Nephron (organoid): ENCODE results near the gene SDC1.
A peak's percentile ranks its signal among the peaks of the same experiment; 100 is the strongest.
"Not testable (repeated sequence)": the region's sequence is repeated elsewhere in the genome, so short reads cannot be mapped to it uniquely, and the experiment has no call there.

Experiments used
- H3K27ac Mint-ChIP-seq, 3 experiments: 2 replicates each; pipeline ENCODE4 v1.8.0; 2020; ENCODE audit warnings: mixed read lengths in 3 of 3, mild to moderate bottlenecking in 2 of 3, moderate library complexity in 1 of 3
- H3K27me3 Mint-ChIP-seq: 2 replicates; pipeline ENCODE4 v1.8.0; 2021; ENCODE audit warnings: low read depth, mild to moderate bottlenecking, moderate library complexity, mixed read lengths
- H3K36me3 Mint-ChIP-seq: 2 replicates; pipeline ENCODE4 v1.8.0; 2020; ENCODE audit warnings: low read depth, mixed read lengths
- H3K4me1 Mint-ChIP-seq: 2 replicates; pipeline ENCODE4 v1.8.0; 2020; ENCODE audit warnings: mixed read lengths
- H3K4me3 Mint-ChIP-seq, 3 experiments: 2 replicates each; pipeline ENCODE4 v1.8.0; 2020; ENCODE audit warnings: mild to moderate bottlenecking in 3 of 3, mixed read lengths in 3 of 3, moderate library complexity in 2 of 3
- H3K9me3 Mint-ChIP-seq: 2 replicates; pipeline ENCODE4 v1.8.0; 2020; ENCODE audit warnings: mixed read lengths
- TF ChIP-seq, protein P1 (sequence below), 3 experiments: fragments of 200-600 bp; sonication (generic); IDR thresholded peaks; one replicate each; pipeline ENCODE4 v1.5.0; 2021; ENCODE audit warnings: antibody characterized with exemption in 3 of 3; ENCODE audit not compliant: unreplicated experiment in 3 of 3

Gene SDC1

DNA sequence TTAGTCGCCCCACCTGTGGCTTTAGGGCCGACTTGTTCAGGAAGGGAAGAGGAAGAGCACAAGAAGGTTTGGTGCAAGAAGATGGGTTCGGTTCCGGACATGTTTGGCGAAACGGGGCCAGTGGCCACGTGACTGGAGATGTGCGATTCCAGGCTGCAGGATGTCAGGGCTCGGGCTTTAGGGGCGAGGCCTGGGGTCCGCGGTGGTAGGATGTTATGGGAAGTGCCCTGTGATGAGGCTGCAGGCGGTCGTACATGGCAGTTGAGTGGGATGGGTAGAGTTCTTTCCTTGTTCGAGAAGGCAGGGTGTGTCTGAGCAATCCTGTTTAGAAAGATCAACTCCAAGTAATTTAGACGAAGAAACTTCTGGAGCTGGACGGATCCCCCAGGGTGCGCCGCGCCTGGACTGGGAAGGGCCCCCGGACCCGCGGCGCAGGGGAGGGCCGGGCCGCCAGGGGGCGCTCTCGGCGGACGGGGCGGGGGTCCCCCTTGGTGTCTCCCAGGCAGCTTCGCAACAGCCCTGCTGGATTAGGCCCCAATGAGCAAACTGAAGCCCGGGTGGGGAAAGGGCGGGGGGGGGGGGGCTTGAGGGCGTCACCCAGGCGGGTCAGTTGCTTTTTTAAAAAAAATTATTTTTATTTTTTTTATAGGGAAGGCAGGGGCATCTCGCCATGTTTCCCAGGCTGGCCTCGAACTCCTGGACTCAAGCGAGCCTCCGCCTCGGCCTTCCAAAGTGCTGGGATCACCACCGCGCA is 17.2 kb upstream of the SDC1 start:
- Mint-ChIP-seq H3K36me3 (no peaks in the 10 kb centered on the region), H3K9me3 (peaks cover 10% of the 10 kb centered on the region), H3K4me1 (no peaks in the 10 kb centered on the region), H3K27me3 (no peaks in the 10 kb centered on the region), H3K4me3 (no peak overlapping the region), H3K27ac (no peak overlapping the region)
- TF ChIP-seq, protein P1, sequence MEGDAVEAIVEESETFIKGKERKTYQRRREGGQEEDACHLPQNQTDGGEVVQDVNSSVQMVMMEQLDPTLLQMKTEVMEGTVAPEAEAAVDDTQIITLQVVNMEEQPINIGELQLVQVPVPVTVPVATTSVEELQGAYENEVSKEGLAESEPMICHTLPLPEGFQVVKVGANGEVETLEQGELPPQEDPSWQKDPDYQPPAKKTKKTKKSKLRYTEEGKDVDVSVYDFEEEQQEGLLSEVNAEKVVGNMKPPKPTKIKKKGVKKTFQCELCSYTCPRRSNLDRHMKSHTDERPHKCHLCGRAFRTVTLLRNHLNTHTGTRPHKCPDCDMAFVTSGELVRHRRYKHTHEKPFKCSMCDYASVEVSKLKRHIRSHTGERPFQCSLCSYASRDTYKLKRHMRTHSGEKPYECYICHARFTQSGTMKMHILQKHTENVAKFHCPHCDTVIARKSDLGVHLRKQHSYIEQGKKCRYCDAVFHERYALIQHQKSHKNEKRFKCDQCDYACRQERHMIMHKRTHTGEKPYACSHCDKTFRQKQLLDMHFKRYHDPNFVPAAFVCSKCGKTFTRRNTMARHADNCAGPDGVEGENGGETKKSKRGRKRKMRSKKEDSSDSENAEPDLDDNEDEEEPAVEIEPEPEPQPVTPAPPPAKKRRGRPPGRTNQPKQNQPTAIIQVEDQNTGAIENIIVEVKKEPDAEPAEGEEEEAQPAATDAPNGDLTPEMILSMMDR (IDR thresholded peaks at IDR 0.05; ENCODE audit: unreplicated experiment in 3 of 3): peak; percentile 19 to 41 (median 24)

DNA sequence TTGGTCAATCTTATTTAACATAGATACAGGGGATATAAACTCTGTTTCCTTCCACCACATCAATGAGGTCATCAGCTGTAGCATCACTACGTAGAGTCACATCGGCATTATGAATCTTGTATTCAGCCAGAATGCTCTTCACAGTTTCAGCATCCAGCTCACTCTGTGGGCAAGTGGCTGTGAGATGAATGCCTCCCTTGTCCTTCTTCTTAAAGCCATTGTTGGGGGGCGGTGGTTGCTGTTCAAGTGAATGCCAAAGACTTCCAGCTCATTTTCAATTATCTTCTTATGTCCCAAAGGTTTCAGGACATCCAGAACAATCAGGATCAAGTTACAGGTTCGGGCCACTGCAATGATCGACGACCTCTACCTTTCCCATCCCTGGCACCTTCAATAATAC is 15.4 kb upstream of the SDC1 start:
- not testable (repeated sequence) for H3K27ac Mint-ChIP-seq, H3K4me3 Mint-ChIP-seq, H3K9me3 Mint-ChIP-seq, H3K4me1 Mint-ChIP-seq, H3K36me3 Mint-ChIP-seq, H3K27me3 Mint-ChIP-seq

DNA sequence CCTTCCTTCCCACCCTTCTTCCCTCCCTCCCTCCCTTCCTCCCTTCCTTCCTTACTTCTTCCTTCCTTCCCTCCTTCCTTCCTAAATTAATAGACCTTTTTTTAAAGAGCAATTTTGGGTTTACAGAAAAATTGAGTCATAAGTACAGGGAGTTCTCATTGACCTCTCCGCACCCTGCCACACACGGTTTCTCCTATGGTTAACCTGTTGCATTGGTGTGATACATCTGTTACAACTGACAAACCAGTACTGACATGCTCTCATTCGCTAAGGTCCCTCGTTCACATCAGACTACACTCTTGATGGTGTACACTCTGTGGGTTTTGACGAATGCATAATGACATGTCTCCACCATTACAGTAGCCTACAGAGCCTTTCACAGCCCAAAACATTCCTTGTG is 11.6 kb upstream of the SDC1 start:
- TF ChIP-seq, protein P1 (IDR thresholded peaks at IDR 0.05; ENCODE audit: unreplicated experiment in 3 of 3): no peak
- no peak overlapping the region for H3K4me3 Mint-ChIP-seq
- no peaks in the 10 kb centered on the region for H3K4me1 Mint-ChIP-seq
- H3K27ac Mint-ChIP-seq: no peak overlapping the region
- peaks cover 10% of the 10 kb centered on the region for H3K9me3 Mint-ChIP-seq
- H3K27me3 Mint-ChIP-seq: peaks cover 9% of the 10 kb centered on the region
- H3K36me3 Mint-ChIP-seq: no peaks in the 10 kb centered on the region

DNA sequence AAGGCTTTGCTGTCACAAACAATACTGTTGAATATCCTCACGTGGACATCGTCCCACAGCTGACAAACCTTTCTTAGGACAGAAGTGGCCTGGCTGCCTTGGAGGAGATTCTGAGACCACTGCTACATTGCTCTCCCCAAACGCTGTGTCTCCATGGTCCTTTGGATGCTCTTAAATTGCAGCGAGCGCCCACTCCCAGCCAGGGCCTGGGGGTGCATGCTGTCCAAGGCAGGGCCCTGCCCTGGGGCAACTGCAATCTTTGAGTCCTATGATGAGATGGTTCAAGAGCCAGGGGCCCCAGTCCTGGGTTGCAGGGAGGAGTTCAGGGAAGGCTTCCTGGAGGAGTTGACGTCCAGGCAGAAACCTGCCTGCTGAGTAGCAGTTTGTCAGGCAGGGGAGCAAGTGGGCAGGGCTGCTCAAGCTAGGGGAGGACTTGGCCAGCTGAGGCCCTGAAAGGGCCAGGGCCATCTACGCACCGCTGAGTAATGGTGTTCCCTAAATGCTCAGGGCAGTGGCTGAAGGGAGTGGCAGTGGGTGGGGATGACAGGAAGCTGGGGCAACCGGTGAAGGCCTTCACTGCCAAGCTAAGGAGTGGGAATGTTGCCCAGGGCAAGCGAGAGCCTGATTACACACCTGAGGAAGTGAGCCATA is 10.8 kb upstream of the SDC1 start:
- Mint-ChIP-seq H3K27ac (no peak overlapping the region), H3K4me1 (no peaks in the 10 kb centered on the region), H3K36me3 (no peaks in the 10 kb centered on the region), H3K27me3 (peaks cover 12% of the 10 kb centered on the region), H3K9me3 (peaks cover 10% of the 10 kb centered on the region), H3K4me3 (no peak overlapping the region)
- TF ChIP-seq, protein P1 (IDR thresholded peaks at IDR 0.05; ENCODE audit: unreplicated experiment in 3 of 3): no peak

DNA sequence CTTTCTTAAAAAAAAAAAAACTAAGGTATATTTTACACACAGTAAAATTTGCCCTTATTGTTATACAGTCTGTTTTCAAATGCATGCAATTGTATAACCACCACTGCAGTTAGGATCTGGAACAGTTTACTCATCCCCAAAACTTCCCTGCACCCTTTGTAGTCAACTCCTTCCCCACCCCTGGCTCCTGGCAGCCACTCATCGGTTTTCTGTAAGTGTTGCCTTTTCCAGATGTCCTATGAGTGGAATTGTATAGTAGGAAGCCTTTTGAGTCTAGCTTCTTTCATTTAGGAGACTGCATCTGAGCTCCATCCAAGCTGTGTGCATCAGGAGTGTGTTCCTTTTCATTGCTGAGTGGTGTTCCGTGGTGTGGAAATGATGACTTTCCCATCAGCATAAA is 9.7 kb upstream of the SDC1 start:
- H3K36me3 Mint-ChIP-seq, H3K4me1 Mint-ChIP-seq, H3K9me3 Mint-ChIP-seq: not testable (repeated sequence)

DNA sequence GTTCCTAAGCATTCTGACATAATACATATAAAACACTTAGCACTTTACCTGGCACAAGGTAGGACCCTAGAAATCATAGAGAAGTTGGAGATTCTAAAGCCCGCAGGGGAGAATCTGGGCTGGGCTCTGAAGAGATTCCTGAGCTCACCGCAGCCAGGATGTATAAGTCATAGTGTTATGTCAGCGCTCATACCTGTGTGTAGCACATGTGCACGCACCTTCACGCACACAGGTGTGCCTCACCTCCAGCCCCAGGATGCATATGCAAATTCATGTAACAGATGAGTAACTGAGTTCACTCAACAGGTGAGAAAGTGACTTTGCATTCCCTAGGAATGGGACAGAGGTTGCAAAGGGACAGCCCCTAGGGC is 7.9 kb upstream of the SDC1 start:
- Mint-ChIP-seq H3K4me3 (no peak overlapping the region), H3K9me3 (peaks cover 3% of the 10 kb centered on the region), H3K36me3 (no peaks in the 10 kb centered on the region), H3K27me3 (peaks cover 23% of the 10 kb centered on the region), H3K4me1 (no peaks in the 10 kb centered on the region), H3K27ac (peak overlapping the region in 1 of 3 experiments; percentile 56)
- TF ChIP-seq, protein P1 (IDR thresholded peaks at IDR 0.05; ENCODE audit: unreplicated experiment in 3 of 3): no peak

More for the DNA sequence above, 9.7 kb upstream of the SDC1 start:
- H3K4me3 Mint-ChIP-seq, H3K27ac Mint-ChIP-seq: not testable (repeated sequence)
- peaks cover 12% of the 10 kb centered on the region for H3K27me3 Mint-ChIP-seq

DNA sequence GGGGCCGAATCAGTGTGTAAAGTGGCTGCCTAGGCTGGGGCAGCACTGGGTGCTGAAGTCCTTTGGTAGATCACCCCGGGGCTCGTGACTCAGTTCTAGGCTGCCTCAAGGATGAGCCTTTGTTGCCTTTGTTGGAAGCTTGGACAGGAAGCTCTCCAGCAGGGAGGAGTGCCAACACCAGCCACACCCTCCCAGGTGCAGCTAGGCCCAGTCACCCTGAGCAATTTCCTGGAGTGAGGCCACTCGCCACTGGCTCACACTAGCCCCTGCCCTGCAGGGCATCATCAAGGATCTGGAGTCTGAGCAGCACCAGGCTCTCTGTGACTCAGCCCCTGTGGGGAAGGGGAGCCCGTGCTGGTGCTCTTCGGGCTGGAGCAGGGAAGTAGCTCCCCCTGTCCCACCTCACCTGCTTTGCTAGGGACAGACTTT is 6.7 kb upstream of the SDC1 start:
- H3K4me1 Mint-ChIP-seq: no peaks in the 10 kb centered on the region
- H3K27ac Mint-ChIP-seq: no peak overlapping the region
- H3K27me3 Mint-ChIP-seq: peaks cover 23% of the 10 kb centered on the region
- H3K4me3 Mint-ChIP-seq: no peak overlapping the region
- TF ChIP-seq, protein P1 (IDR thresholded peaks at IDR 0.05; ENCODE audit: unreplicated experiment in 3 of 3): no peak
- H3K9me3 Mint-ChIP-seq: no peaks in the 10 kb centered on the region
- H3K36me3 Mint-ChIP-seq: no peaks in the 10 kb centered on the region
